GM23248 (cell line): ENCODE measurements around the gene MYH9.

Experiments used
- EZH2 ChIP-seq: fragments of 200-600 bp; sonication (generic); IDR thresholded peaks from 2 replicates; pipeline ENCODE4 v1.6.1; 2018; ENCODE audit warnings: antibody characterized with exemption, mild to moderate bottlenecking; ENCODE audit not compliant: insufficient read depth, poor library complexity, severe bottlenecking
- EZH2phosphoT487 ChIP-seq: fragments of 200-600 bp; sonication (generic); IDR thresholded peaks from 2 replicates; pipeline ENCODE4 v1.6.1; 2018; ENCODE audit warnings: antibody characterized with exemption, moderate library complexity, mild to moderate bottlenecking, low read depth; ENCODE audit not compliant: insufficient read depth

DNA sequence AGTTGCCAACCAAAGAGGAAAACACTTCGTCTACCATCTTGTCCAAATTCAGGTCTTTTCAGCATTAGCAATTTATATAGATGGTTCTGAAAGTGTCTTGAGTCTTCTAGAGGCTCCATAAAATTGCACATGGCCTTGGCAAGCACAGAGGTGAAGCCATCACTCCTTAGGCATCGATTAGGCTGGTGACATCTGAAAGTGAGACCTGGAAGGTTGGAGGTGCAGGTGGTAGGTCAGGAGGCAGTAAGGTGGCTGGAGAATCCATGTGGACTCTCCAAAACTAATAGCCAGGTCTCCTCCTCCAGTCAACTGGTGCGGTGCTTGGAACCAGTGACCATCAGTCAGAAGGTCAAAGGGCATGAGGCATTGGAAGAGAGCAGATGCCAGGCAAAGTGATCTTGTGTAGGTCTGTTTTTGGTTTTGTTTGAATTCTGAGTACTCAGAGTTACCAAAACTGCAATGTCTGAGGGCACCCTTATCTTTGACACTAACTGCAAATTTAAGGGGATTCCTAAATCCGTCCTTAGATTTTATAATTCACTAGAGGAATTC is 141.9 kb downstream of the MYH9 start:
- TF ChIP-seq EZH2: no peak
- no peak for TF ChIP-seq EZH2phosphoT487
